GM18873 (cell line): ENCODE measurements around the gene MTR.
A peak's percentile ranks its signal among the peaks of the same experiment; 100 is the strongest.

Experiments used
- ATAC-seq: cut with Tn5 transposase; IDR thresholded peaks from one replicate; pipeline ENCODE4 v1.9.1; 2021; ENCODE audit warnings: mild to moderate bottlenecking, moderate library complexity, moderate number of reproducible peaks; ENCODE audit not compliant: unreplicated experiment, low FRiP score

The MTR gene

GRCh38 chr1:236773919-236774318, 21.2 kb upstream of the MTR start:
- ATAC-seq = no peak

GRCh38 chr1:236774926-236775325, 20.2 kb upstream of the MTR start:
- no peak for ATAC-seq

- ATAC-seq = no peak
Observed at GRCh38 chr1:236779312-236779711, 15.8 kb upstream of the MTR start.

DNA sequence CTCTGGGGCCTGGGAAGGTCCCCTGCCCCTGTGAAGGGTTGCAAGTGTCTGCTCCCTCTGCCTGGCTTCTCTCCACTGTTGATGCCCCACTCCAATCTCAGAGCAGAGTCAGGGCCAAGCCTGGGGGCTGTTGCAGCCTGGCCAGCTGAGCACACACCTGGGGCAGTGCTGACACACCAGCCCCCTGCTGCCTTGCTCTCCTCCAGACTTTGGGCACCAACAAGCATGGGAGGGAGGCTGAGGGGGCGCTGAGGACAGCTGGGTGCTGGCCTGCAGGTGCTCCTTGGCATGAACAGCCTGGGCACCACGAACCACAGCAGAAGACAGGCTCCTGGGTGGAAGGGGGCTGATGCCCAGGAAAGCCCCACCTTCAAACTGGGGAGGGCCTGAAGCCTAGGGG, 9.6 kb upstream of the MTR start:
- ATAC-seq = no peak

- ATAC-seq = no peak
Observed at GRCh38 chr1:236786453-236786852, 8.6 kb upstream of the MTR start.

DNA sequence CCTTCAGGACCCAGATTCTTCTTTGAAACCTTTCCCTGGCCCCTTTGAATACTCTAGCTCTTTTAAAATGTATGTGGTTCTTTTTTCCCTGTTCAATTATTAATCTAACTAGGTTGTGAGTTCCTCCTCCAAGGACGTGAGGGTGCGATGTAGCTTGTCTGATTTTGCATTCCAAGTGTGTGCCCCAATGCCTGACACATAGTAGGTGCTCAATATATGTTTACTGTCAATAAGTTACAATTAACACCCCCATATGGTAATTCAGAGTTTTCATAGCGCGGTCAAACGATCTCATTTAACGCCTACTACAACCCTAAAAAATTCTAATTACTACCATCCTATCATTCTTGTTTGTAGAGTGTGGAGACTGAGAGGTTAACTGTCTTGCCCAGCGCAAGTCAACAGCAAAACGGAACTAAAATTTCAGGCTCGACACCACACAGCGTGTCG, 482 bp upstream of the MTR start:
- no peak for ATAC-seq

- peak; percentile 28 for ATAC-seq
Observed at GRCh38 chr1:236795757-236796667, 920 bp downstream of the MTR start.

- ATAC-seq = no peak
Observed at GRCh38 chr1:236799001-236799400, 3.9 kb downstream of the MTR start.

DNA sequence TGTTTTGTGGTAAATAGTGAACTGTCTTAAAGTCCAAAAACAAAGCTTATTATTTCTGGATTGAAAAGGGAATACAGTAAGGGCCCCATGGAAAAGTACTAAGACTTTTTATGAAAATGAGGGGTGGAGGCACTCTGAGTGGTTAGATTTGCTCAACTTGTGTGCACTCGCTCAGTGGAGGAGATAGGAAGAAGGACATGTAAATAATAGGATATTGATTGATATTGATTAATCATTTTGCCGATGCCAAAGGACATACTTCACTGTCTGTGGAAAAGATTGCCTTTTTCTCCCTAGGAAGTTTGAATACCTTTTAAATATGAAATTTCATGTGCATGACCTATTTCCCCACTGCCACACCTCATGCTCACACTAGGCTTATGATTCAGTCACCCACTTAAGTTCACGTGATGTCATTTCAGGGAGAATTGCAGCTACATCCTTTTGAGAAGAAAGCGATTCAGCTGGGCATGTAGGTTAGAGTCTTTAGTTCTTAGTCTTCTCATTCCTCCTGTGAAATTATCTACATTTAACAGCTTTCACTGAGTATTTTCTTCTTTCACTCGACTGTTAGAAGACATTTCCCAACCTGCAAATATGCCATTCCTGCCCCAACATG, 5.0 kb downstream of the MTR start:
- ATAC-seq = no peak

DNA sequence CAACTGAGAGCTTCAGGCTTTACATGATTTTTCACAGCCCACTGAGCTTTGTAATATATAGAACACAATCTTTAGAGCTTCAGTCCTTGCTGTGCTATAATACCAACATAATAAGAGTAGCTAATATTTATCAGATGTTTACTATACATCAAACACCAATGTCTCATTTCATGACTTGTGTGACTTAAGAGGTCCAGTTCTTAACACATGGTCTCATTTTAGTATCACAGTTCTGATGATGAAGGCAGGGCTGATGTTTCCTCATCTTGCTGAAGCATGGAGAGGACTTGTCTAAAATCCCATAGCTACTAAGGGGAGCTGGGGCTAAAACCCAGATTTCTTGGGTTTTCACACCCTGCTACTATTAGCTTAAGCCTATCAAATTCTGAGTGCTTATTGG, 5.5 kb downstream of the MTR start:
- no peak for ATAC-seq

DNA sequence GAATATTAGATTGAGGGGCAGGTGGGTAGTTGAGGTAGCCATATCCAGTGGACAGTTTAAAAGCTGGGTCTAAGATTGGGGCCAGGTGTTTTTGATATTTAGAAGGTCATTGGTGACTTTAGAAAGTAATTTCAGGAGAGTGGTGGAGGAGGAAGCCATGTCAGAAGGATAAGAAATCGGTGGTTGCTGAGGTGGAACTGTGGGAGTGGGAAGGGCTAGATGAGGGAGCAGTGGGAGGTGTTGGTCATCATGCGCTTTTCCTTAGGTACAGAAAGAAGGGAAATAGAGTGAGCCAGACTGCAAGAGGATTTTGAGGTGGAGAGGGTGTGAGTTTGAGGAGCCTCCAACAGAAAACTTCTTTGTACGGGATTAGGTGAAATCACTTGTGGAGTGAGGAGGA, 7.2 kb downstream of the MTR start:
- ATAC-seq = no peak

DNA sequence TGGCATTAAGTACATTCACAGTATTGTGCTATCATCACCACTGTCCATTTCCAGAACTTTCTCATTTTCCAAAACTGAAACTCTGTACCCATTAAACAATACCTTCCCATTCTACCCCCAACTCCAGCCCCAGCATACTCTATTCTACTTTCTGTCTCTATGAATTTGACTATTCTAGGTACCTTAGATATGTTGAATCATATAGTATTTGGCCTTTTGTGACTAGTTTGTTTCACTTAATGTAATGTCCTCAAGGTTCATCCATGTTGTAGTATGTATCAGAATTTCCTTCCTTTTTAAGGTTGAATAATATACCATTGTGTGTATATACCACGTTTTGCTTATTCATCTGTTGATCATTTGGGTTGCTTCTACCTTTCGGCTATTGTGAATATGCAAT, 11.5 kb downstream of the MTR start:
- ATAC-seq = no peak

GRCh38 chr1:236808005-236808404, 12.9 kb downstream of the MTR start:
- ATAC-seq = no peak

DNA sequence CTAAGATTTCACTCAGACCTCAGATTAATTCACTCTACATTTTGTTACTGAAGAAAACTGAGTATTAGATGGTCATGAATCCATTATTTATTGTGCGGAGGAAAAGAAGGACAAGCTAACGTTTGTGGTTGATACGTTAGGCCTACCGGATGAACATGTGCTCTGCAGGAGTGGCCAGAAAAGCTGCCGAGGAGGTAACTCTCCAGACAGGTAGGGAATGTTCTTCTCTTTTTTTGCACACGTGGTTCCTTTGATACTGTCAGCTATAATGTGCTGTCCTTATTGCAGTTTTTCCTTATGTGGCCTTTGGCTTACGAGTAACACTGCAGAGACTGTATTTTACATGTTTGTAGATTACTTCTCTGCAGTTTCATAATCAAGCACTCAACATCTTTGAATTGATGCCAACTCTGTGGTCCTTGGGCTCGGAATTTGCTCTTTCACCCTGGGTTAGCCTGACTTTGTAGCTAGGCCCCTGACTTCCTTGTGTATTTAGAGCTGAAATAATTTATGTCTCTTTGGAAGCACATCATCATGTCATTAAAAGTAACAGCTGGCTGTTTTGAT, 13.6 kb downstream of the MTR start:
- no peak for ATAC-seq

- no peak for ATAC-seq
Observed at GRCh38 chr1:236809148-236809547, 14.1 kb downstream of the MTR start.

- ATAC-seq = no peak
Observed at GRCh38 chr1:236810018-236810417, 14.9 kb downstream of the MTR start.

DNA sequence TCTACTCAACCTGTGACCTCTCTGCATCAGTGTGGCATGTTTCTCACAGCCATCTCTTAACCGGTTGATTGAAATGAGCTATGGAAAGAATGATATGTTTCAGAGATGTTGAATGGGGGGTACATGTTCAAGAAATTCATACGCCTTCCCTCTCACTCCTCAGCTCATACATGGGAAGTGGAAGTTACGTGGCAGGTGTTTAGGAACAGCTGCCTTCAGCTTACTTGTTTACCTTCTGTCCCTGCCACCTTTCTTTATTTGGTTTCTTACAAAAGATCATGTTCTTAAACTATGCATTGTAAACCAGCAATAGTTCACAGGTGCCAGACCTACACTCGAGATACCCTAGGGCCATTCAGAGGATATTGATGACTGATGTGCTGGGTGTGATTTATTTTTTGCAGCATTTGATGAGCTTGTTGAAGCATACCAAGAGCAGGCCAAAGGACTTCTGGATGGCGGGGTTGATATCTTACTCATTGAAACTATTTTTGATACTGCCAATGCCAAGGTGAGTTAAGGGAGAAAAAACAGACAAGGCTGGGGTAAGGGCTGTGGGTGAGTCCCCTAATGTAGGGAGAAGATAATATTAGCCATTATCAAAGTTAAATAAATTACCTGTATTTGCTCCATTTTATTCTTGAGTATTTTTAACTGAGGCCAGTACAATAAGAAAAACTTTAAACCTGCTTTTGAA, 17.4 kb downstream of the MTR start:
- ATAC-seq = no peak

GRCh38 chr1:236815941-236816340, 20.8 kb downstream of the MTR start:
- ATAC-seq = no peak

GRCh38 chr1:236819856-236820255, 24.8 kb downstream of the MTR start:
- ATAC-seq = no peak

- ATAC-seq = no peak
Observed at GRCh38 chr1:236821091-236821627, 26.1 kb downstream of the MTR start.

- no peak for ATAC-seq
Observed at GRCh38 chr1:236823559-236823958, 28.5 kb downstream of the MTR start.
